Trophoblast cell (in vitro differentiated cells and primary cell): ENCODE measurements around the gene IL10RB.

Experiments used
- DNase-seq, 2 donors: peaks; one replicate each; pipeline ENCODE4 v3.0.0-alpha.2; 2016
- H2AFZ ChIP-seq: 2 replicates; pipeline ENCODE4 v1.6.1; 2013; ENCODE audit warnings: low read length, moderate library complexity, mild to moderate bottlenecking; ENCODE audit not compliant: insufficient read depth, poor library complexity
- H2AK5ac ChIP-seq: 2 replicates; pipeline ENCODE4 v1.6.1; 2013; ENCODE audit warnings: mild to moderate bottlenecking, low read length
- H2BK120ac ChIP-seq: 2 replicates; pipeline ENCODE4 v1.6.1; 2013; ENCODE audit warnings: low read length, mild to moderate bottlenecking, moderate library complexity; ENCODE audit not compliant: insufficient read depth, poor library complexity
- H2BK12ac ChIP-seq: 2 replicates; pipeline ENCODE4 v1.6.1; 2013; ENCODE audit warnings: mild to moderate bottlenecking, low read length, moderate library complexity
- H2BK5ac ChIP-seq: 2 replicates; pipeline ENCODE4 v1.6.1; 2013; ENCODE audit warnings: low read length, low read depth, moderate library complexity, mild to moderate bottlenecking; ENCODE audit not compliant: poor library complexity
- H3K14ac ChIP-seq: 2 replicates; pipeline ENCODE4 v1.6.1; 2013; ENCODE audit warnings: mild to moderate bottlenecking, low read length
- H3K18ac ChIP-seq: 2 replicates; pipeline ENCODE4 v1.6.1; 2013; ENCODE audit warnings: mild to moderate bottlenecking, low read length
- H3K23ac ChIP-seq: 2 replicates; pipeline ENCODE4 v1.6.1; 2013; ENCODE audit warnings: low read length
- H3K27ac ChIP-seq: 2 replicates; pipeline ENCODE4 v1.5.1; 2013; ENCODE audit warnings: low read depth, mild to moderate bottlenecking, inconsistent platforms, low read length, moderate library complexity
- H3K27me3 ChIP-seq: 2 replicates; pipeline ENCODE4 v1.6.1; 2013; ENCODE audit warnings: inconsistent platforms, mild to moderate bottlenecking, low read length, moderate library complexity; ENCODE audit not compliant: insufficient read depth
- H3K36me3 ChIP-seq, 2 experiments: 1 replicate in 1 of 2; 2 replicates in 1 of 2; pipeline ENCODE4 v1.6.1; 2013; ENCODE audit warnings: low read length in 2 of 2, mild to moderate bottlenecking in 2 of 2, moderate library complexity in 1 of 2; ENCODE audit not compliant: insufficient read depth in 2 of 2, control insufficient read depth in 1 of 2
- H3K4ac ChIP-seq: 2 replicates; pipeline ENCODE4 v1.6.1; 2013; ENCODE audit warnings: low read depth, mild to moderate bottlenecking, low read length, moderate library complexity
- H3K4me1 ChIP-seq, 2 experiments: 1 replicate in 1 of 2; 2 replicates in 1 of 2; pipeline ENCODE4 v1.6.1; 2013; ENCODE audit warnings: low read length in 2 of 2, mild to moderate bottlenecking in 2 of 2, moderate library complexity in 1 of 2; ENCODE audit not compliant: insufficient read depth in 2 of 2, control insufficient read depth in 1 of 2
- H3K4me2 ChIP-seq: 2 replicates; pipeline ENCODE4 v1.6.1; 2013; ENCODE audit warnings: inconsistent platforms, mild to moderate bottlenecking, low read length, moderate library complexity
- H3K4me3 ChIP-seq: 2 replicates; pipeline ENCODE4 v1.5.1; 2013; ENCODE audit warnings: mild to moderate bottlenecking, low read depth, low read length, inconsistent platforms
- H3K79me1 ChIP-seq: one replicate; pipeline ENCODE4 v1.6.1; 2013; ENCODE audit warnings: low read length
- H3K79me2 ChIP-seq: 2 replicates; pipeline ENCODE4 v1.6.1; 2013; ENCODE audit warnings: low read length, mild to moderate bottlenecking; ENCODE audit not compliant: control insufficient read depth, insufficient read depth, poor library complexity
- H3K9ac ChIP-seq: 2 replicates; pipeline ENCODE4 v1.6.1; 2013; ENCODE audit warnings: mild to moderate bottlenecking, low read length
- H3K9me3 ChIP-seq: 2 replicates; pipeline ENCODE4 v1.6.1; 2013; ENCODE audit warnings: low read depth, mild to moderate bottlenecking, control low read depth, inconsistent platforms, low read length; ENCODE audit not compliant: insufficient read depth
- H4K12ac ChIP-seq: 2 replicates; pipeline ENCODE4 v1.6.1; 2013; ENCODE audit warnings: low read depth, mild to moderate bottlenecking, low read length, moderate library complexity
- H4K8ac ChIP-seq: 2 replicates; pipeline ENCODE4 v1.6.1; 2013; ENCODE audit warnings: low read depth, mild to moderate bottlenecking, low read length, moderate library complexity
- H4K91ac ChIP-seq: one replicate; pipeline ENCODE4 v1.6.1; 2013; ENCODE audit warnings: low read depth, mild to moderate bottlenecking, low read length, moderate library complexity
- WGBS: extraction: QIAGEN DNeasy Blood & Tissue Kit; methylation state at CpG from one replicate; pipeline ENCODE4 v1.1.7; 2013; ENCODE audit warnings: missing lambda C conversion rate; ENCODE audit not compliant: insufficient read length, insufficient coverage; ENCODE audit errors: extremely low coverage; 5-methylcytosine and 5-hydroxymethylcytosine counted together

IL10RB gene

GRCh38 chr21:33334191-33334590, 68.0 kb downstream of the IL10RB start:
- Histone ChIP-seq H4K12ac (no peak overlapping the region), H2BK5ac (no peak overlapping the region), H3K14ac (no peak overlapping the region), H3K18ac (no peak overlapping the region), H3K9me3 (peaks cover 9% of the 10 kb centered on the region), H3K23ac (no peak overlapping the region), H4K91ac (no peak overlapping the region), H3K4me1 (no peaks in the 10 kb centered on the region), H3K4ac (no peak overlapping the region), H3K9ac (no peak overlapping the region), H3K27ac (no peak overlapping the region), H3K27me3 (no peaks in the 10 kb centered on the region), H3K4me3 (no peak overlapping the region), H3K36me3 (peaks cover 6 to 14% of the 10 kb centered on the region in 2 experiments), H2BK12ac (no peak overlapping the region), H3K4me2 (no peak overlapping the region), H2AFZ (no peak overlapping the region), H2BK120ac (no peak overlapping the region), H4K8ac (no peak overlapping the region), H2AK5ac (no peak overlapping the region), H3K79me2 (no peaks in the 10 kb centered on the region), H3K79me1 (no peaks in the 10 kb centered on the region)
- WGBS: no CpG with 5 or more reads among the region's 4 CpGs
- no peak for DNase-seq

- H3K4me2 ChIP-seq: no peak overlapping the region
- no peak overlapping the region for H4K91ac ChIP-seq
- peaks cover 9% of the 10 kb centered on the region for H3K9me3 ChIP-seq
- H4K12ac ChIP-seq: no peak overlapping the region
- H4K8ac ChIP-seq: no peak overlapping the region
- no peaks in the 10 kb centered on the region for H3K79me2 ChIP-seq
- no peak for DNase-seq
- no peak overlapping the region for H3K23ac ChIP-seq
- no peaks in the 10 kb centered on the region for H3K79me1 ChIP-seq
- no CpG with 5 or more reads among the region's 2 CpGs for WGBS
- H3K4me1 ChIP-seq: no peaks in the 10 kb centered on the region
- H3K36me3 ChIP-seq: peaks cover 6 to 14% of the 10 kb centered on the region in 2 experiments
- H2AFZ ChIP-seq: no peak overlapping the region
- no peak overlapping the region for H3K14ac ChIP-seq
- H3K4me3 ChIP-seq: no peak overlapping the region
- no peak overlapping the region for H3K9ac ChIP-seq
- H3K27me3 ChIP-seq: no peaks in the 10 kb centered on the region
- no peak overlapping the region for H2BK120ac ChIP-seq
- no peak overlapping the region for H3K18ac ChIP-seq
- H2BK5ac ChIP-seq: no peak overlapping the region
- no peak overlapping the region for H3K4ac ChIP-seq
- H3K27ac ChIP-seq: no peak overlapping the region
- no peak overlapping the region for H2AK5ac ChIP-seq
- no peak overlapping the region for H2BK12ac ChIP-seq
These were observed 68.7 kb downstream of the IL10RB start for GRCh38 chr21:33334824-33335223.

DNA sequence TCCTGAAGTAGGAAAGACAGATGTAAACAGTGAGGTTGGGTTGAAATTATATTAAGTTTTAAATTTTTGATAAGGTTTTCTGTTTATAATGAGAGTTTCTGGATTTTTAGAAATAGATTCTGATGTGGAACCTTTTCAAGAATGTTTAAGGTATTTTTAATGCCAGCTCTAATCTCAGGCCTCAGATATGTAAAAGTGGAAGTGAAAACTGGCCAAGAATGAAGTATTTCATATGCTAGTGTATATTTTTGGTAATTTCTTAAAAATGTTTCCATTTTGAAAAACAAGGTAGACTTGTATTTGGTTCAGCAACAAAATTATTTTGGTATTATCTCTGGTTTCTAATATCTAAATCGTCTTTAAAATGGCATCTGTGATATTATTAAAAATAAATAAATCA, 73.0 kb downstream of the IL10RB start:
- H3K9ac ChIP-seq: no peak overlapping the region
- H3K79me1 ChIP-seq: no peaks in the 10 kb centered on the region
- peaks cover 5 to 10% of the 10 kb centered on the region in 2 experiments for H3K36me3 ChIP-seq
- H3K18ac ChIP-seq: no peak overlapping the region
- no peak overlapping the region for H3K27ac ChIP-seq
- H2BK12ac ChIP-seq: no peak overlapping the region
- H4K8ac ChIP-seq: no peak overlapping the region
- no peak overlapping the region for H2AK5ac ChIP-seq
- no peak overlapping the region for H3K23ac ChIP-seq
- H3K4me1 ChIP-seq: no peaks in the 10 kb centered on the region
- H4K12ac ChIP-seq: no peak overlapping the region
- H3K4ac ChIP-seq: no peak overlapping the region
- H3K4me2 ChIP-seq: no peak overlapping the region
- no peak for DNase-seq
- H3K27me3 ChIP-seq: no peaks in the 10 kb centered on the region
- no peak overlapping the region for H3K14ac ChIP-seq
- no peak overlapping the region for H3K4me3 ChIP-seq
- no peak overlapping the region for H4K91ac ChIP-seq
- H2BK120ac ChIP-seq: no peak overlapping the region
- no peak overlapping the region for H2BK5ac ChIP-seq
- no peak overlapping the region for H2AFZ ChIP-seq
- WGBS: no CpG with 5 or more reads among the region's 1 CpG
- no peaks in the 10 kb centered on the region for H3K79me2 ChIP-seq
- peaks cover 2% of the 10 kb centered on the region for H3K9me3 ChIP-seq

GRCh38 chr21:33339918-33340317, 73.8 kb downstream of the IL10RB start:
- Histone ChIP-seq H3K9me3 (no peaks in the 10 kb centered on the region), H3K14ac (no peak overlapping the region), H4K8ac (no peak overlapping the region), H3K79me1 (no peaks in the 10 kb centered on the region), H3K23ac (no peak overlapping the region), H3K36me3 (peaks cover 3 to 13% of the 10 kb centered on the region in 2 experiments), H4K12ac (no peak overlapping the region), H4K91ac (no peak overlapping the region), H2AK5ac (no peak overlapping the region), H3K27ac (no peak overlapping the region), H2BK12ac (no peak overlapping the region), H3K18ac (no peak overlapping the region), H3K79me2 (no peaks in the 10 kb centered on the region), H3K27me3 (no peaks in the 10 kb centered on the region), H3K4me3 (no peak overlapping the region), H2AFZ (no peak overlapping the region), H3K4ac (no peak overlapping the region), H2BK5ac (no peak overlapping the region), H3K9ac (no peak overlapping the region), H2BK120ac (no peak overlapping the region), H3K4me2 (no peak overlapping the region), H3K4me1 (no peaks in the 10 kb centered on the region)
- no CpG with 5 or more reads among the region's 2 CpGs for WGBS
- no peak for DNase-seq
